HUES64 (cell line): ENCODE data around the gene BRPF1.
A peak's percentile ranks its signal among the peaks of the same experiment; 100 is the strongest.

Experiments
- H3K27ac ChIP-seq: 2 replicates; pipeline ENCODE4 v1.7.0; 2013; ENCODE audit warnings: low read depth, low read length, inconsistent platforms
- H3K27me3 ChIP-seq: 2 replicates; pipeline ENCODE4 v1.6.1; 2013; ENCODE audit warnings: mild to moderate bottlenecking, low read length; ENCODE audit not compliant: insufficient read depth
- H3K36me3 ChIP-seq: 2 replicates; pipeline ENCODE4 v1.6.1; 2013; ENCODE audit warnings: mild to moderate bottlenecking, low read length; ENCODE audit not compliant: insufficient read depth
- H3K4me1 ChIP-seq: 2 replicates; pipeline ENCODE4 v1.6.1; 2013; ENCODE audit warnings: mild to moderate bottlenecking, low read length, moderate library complexity; ENCODE audit not compliant: insufficient read depth
- H3K4me3 ChIP-seq: 2 replicates; pipeline ENCODE4 v1.5.1; 2013; ENCODE audit warnings: mild to moderate bottlenecking, low read length, moderate library complexity
- H3K9ac ChIP-seq: 2 replicates; pipeline ENCODE4 v1.6.1; 2013; ENCODE audit warnings: mild to moderate bottlenecking, low read depth, low read length
- H3K9me3 ChIP-seq: 2 replicates; pipeline ENCODE4 v1.6.1; 2013; ENCODE audit warnings: low read depth, low read length; ENCODE audit not compliant: insufficient read depth
- WGBS: fragments of 150-250, 120-280 bp; methylation state at CpG from one replicate; pipeline ENCODE4 v1.1.7; 2013; ENCODE audit warnings: missing lambda C conversion rate; 5-methylcytosine and 5-hydroxymethylcytosine counted together

Gene BRPF1

DNA sequence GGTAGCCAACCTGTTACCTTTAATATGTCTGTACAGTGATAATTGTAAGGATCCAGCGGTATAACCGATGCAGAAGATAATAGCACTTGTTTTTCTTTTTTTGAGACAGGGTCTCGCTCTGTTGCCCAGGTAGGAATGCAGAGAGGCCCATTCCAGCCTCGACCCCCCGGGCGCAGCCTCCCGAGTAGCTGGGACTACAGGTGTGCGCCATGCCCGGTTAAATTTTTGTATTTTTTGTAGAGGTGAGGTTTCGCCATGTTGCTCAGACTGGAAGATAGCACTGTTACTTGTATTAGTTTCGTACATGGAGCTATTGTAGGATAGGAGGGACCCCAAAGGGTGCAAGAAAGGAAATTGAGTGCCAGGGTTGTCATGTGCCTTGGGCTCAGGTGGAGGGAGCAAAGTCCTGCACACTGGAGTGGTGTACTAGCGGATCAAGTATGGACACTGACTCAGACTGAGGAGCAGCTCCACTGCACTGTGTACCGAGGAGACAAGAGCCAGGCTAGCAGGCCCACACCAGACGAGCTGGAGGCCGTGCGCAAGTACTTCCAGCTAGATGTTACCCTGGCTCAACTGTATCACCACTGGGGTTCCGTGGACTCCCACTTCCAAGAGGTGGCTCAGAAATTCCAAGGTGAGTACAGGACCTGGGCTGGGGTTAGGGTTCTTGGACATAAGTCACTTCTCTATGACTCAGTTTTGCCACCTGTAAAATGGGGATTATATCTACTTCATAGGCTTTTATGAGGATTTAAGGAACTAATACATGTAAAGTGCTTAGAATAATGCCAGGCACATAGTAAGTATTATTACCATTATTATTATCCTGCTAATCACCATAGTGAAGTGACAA is 19.2 kb downstream of the BRPF1 start:
- Histone ChIP-seq H3K27ac (peak overlapping the region; percentile 70; the same call in 1 of the 2 replicates), H3K27me3 (no peaks in the 10 kb centered on the region), H3K4me1 (no peaks in the 10 kb centered on the region), H3K36me3 (peaks cover 72% of the 10 kb centered on the region), H3K4me3 (peak overlapping the region; percentile 62), H3K9me3 (no peaks in the 10 kb centered on the region), H3K9ac (peak overlapping the region; percentile 58)
- 65% methylated on average over 17 of the region's 17 CpGs for WGBS

DNA sequence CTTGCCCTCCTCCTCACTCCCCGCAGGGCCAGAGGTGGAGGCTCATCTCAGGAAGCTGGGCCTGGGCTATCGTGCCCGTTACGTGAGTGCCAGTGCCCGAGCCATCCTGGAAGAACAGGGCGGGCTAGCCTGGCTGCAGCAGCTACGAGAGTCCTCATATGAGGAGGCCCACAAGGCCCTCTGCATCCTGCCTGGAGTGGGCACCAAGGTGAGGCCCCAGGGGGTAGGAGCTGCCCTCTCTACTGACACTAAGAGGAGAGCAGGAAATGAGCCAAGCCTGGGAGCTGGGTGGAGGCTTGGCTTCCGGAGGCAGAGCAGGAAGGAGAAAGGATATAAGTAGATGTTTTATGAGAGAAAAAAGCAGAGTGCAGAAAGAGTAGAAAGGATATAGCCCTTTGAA is 23.1 kb downstream of the BRPF1 start:
- H3K9me3 ChIP-seq: no peaks in the 10 kb centered on the region
- WGBS: 94% methylated on average over 8 of the region's 8 CpGs
- H3K4me1 ChIP-seq: no peaks in the 10 kb centered on the region
- no peaks in the 10 kb centered on the region for H3K27me3 ChIP-seq
- H3K36me3 ChIP-seq: peaks cover 77% of the 10 kb centered on the region
- H3K9ac ChIP-seq: no peak overlapping the region
- no peak overlapping the region for H3K4me3 ChIP-seq
- H3K27ac ChIP-seq: no peak overlapping the region

DNA sequence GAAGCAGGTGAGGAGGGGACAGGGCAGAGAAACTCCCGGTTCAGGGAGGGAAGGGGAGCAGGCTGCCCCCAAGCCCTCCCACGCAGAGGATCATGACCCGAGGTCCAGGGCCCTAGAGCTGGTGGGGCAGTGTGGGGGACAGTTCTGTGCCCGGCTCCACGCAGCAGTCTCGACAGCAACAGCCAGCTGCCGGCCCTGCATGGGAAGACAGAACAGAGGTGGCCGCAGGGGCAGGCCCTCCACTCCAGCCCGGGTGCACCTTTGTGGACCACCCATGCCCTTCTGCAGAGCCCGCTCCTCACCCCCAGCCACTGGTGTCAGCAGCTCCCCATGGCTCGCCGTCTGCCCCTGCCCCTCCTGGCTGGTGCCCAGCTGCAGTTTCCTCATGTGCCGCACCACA is 25.9 kb downstream of the BRPF1 start:
- no peak overlapping the region for H3K4me3 ChIP-seq
- H3K9me3 ChIP-seq: no peaks in the 10 kb centered on the region
- H3K36me3 ChIP-seq: peaks cover 70% of the 10 kb centered on the region
- no peaks in the 10 kb centered on the region for H3K4me1 ChIP-seq
- H3K9ac ChIP-seq: no peak overlapping the region
- H3K27ac ChIP-seq: no peak overlapping the region
- WGBS: 96% methylated on average over 13 of the region's 13 CpGs
- no peaks in the 10 kb centered on the region for H3K27me3 ChIP-seq

DNA sequence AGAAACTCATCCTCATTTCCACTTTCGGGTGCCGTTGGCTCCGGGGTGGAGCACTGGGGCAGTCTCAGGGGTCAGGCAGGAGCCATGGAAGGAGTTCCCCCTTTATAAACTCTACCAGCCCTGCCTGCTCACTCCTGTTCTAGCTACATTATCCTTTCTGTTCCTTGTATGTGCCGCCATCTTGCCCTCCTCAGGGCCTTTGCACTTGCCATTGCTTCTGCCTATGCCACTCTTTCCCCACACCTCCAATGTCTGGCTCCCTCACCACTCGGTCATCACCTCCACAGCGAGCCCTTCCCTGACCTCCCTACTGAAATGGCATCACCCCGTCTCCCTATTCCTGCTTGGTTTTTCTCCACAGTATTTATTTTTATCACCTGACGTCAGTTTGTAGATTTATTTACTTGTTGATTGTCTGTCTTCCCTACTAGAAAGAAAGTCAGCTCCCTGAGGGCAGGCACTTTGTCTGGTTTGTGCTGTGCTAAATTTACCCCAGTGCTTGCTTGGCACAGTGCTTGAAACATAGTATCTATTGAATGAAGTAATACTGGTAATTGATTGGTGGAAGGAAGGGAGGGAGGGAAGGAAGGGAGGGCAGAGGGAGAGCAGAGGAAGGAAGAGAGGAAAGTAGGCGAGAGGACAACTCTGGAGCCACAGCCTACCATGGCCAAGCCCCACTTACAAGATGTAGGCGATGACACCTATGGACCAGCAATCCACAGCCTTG is 29.4 kb downstream of the BRPF1 start:
- WGBS: 96% methylated on average over 10 of the region's 10 CpGs
- H3K27ac ChIP-seq: no peak overlapping the region
- H3K9ac ChIP-seq: no peak overlapping the region
- H3K4me1 ChIP-seq: no peaks in the 10 kb centered on the region
- H3K36me3 ChIP-seq: peaks cover 43% of the 10 kb centered on the region
- no peaks in the 10 kb centered on the region for H3K9me3 ChIP-seq
- H3K4me3 ChIP-seq: no peak overlapping the region
- no peaks in the 10 kb centered on the region for H3K27me3 ChIP-seq

- Histone ChIP-seq H3K27me3 (no peaks in the 10 kb centered on the region), H3K9ac (no peak overlapping the region), H3K4me1 (no peaks in the 10 kb centered on the region), H3K9me3 (no peaks in the 10 kb centered on the region), H3K36me3 (peaks cover 33% of the 10 kb centered on the region), H3K27ac (no peak overlapping the region), H3K4me3 (no peak overlapping the region)
- 99% methylated on average over 5 of the region's 5 CpGs for WGBS
Measured at GRCh38 chr3:9761919-9762318, 30.4 kb downstream of the BRPF1 start.

- Histone ChIP-seq H3K9ac (no peak overlapping the region), H3K4me3 (no peak overlapping the region), H3K4me1 (no peaks in the 10 kb centered on the region), H3K27ac (no peak overlapping the region), H3K9me3 (no peaks in the 10 kb centered on the region), H3K36me3 (peaks cover 24% of the 10 kb centered on the region), H3K27me3 (no peaks in the 10 kb centered on the region; the same call in 1 of the 2 replicates)
- WGBS: 93% methylated on average over 8 of the region's 8 CpGs
Measured at GRCh38 chr3:9762871-9763270, 31.3 kb downstream of the BRPF1 start.

- peaks cover 6% of the 10 kb centered on the region; the same call in 1 of the 2 replicates for H3K36me3 ChIP-seq
- no peaks in the 10 kb centered on the region for H3K4me1 ChIP-seq
- no peak overlapping the region for H3K4me3 ChIP-seq
- H3K9me3 ChIP-seq: no peaks in the 10 kb centered on the region
- WGBS: 78% methylated on average over 4 of the region's 4 CpGs
- no peak overlapping the region for H3K27ac ChIP-seq
- no peak overlapping the region for H3K9ac ChIP-seq
- peaks cover 2% of the 10 kb centered on the region; the same call in 1 of the 2 replicates for H3K27me3 ChIP-seq
Measured at GRCh38 chr3:9765865-9766264, 34.3 kb downstream of the BRPF1 start.

GRCh38 chr3:9767418-9767817 is 35.9 kb downstream of the BRPF1 start:
- Histone ChIP-seq H3K9ac (no peak overlapping the region), H3K36me3 (no peaks in the 10 kb centered on the region), H3K4me3 (no peak overlapping the region), H3K9me3 (no peaks in the 10 kb centered on the region), H3K4me1 (no peaks in the 10 kb centered on the region), H3K27me3 (peaks cover 6% of the 10 kb centered on the region), H3K27ac (no peak overlapping the region)
- WGBS: 87% methylated on average over 7 of the region's 7 CpGs

DNA sequence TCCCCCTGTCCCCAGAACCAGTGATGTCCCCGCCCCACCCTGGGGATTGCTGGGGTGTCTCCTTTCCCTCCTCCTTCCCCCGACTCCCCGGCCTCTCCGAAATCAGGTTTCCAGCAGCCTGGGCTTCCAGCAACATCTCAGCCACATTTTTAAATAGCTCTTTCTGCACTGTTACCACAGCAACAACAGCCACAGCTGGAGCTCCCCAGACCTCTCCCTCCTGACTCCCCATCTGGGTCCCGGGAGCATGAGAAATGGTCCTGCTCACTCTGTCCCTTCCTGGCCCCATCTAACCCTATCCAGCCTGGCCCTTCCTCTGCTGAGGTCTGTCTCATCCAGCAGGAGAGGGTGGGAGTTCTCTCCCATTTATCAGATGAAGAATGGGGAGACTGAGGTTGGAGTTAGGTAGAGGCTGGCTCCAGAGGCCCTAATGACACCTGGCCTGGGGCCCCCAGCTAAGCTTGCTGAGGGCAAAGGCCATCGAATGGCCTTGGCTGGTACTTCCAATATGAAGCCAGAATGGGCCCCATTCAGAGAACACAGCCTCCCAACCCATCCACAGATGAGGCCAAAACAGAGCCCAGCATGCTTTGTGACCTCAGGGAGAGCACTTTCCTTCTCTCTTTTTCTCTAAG is 36.7 kb downstream of the BRPF1 start:
- WGBS: 86% methylated on average over 6 of the region's 6 CpGs
- Histone ChIP-seq H3K27me3 (peaks cover 6% of the 10 kb centered on the region), H3K27ac (no peak overlapping the region), H3K9me3 (no peaks in the 10 kb centered on the region), H3K36me3 (no peaks in the 10 kb centered on the region), H3K4me1 (no peaks in the 10 kb centered on the region), H3K9ac (no peak overlapping the region), H3K4me3 (no peak overlapping the region)

- peak overlapping the region; percentile 66 for H3K9ac ChIP-seq
Measured at GRCh38 chr3:9769012-9769411, 37.5 kb downstream of the BRPF1 start.

More at GRCh38 chr3:9769012-9769411, 37.5 kb downstream of the BRPF1 start:
- H3K36me3 ChIP-seq: no peaks in the 10 kb centered on the region
- peaks cover 6% of the 10 kb centered on the region for H3K27me3 ChIP-seq
- H3K9me3 ChIP-seq: no peaks in the 10 kb centered on the region
- no peaks in the 10 kb centered on the region for H3K4me1 ChIP-seq
- no peak overlapping the region for H3K27ac ChIP-seq
- 85% methylated on average over 5 of the region's 5 CpGs for WGBS
- peak overlapping the region; percentile 64 for H3K4me3 ChIP-seq
